GM12878 (cell line): ENCODE data around the gene RPL38. TPM values are rescaled to one million over a fixed set of nuclear protein-coding genes. Genes with fewer than 3 reads are reported as not detected.

ENCODE experiments used
- ATAC-seq: fragments of 200-7000 bp; cut with Tn5 transposase; 3 replicates; pipeline ENCODE4 v1.9.1; 2020; ENCODE audit warnings: mild to moderate bottlenecking, moderate library complexity
- BruUV-seq: library from RNA; stranded (reverse); fragments of 400-500 nt; replicated peaks from 2 replicates; lab custom pipeline; 2021; lab: Mats Ljungman, UMichigan
- CTCF ChIA-PET: fragments of 300-600 bp; sonication (Branson Sonifier 250); formaldehyde crosslinking; extraction: SDS; loops from one replicate; lab custom pipeline; 2021; ENCODE audit warnings: inconsistent platforms; lab: Yijun Ruan, JAX
- POLR2A ChIA-PET: fragments of 350-600 bp; formaldehyde crosslinking; extraction: SDS; loops from one replicate; lab custom pipeline; 2021; ENCODE audit warnings: inconsistent platforms; lab: Charles Lee
- RAD21 ChIA-PET: fragments of 300-600 bp; sonication (Branson Sonifier 250); formaldehyde crosslinking; loops from one replicate; lab custom pipeline; 2023; ENCODE audit warnings: antibody characterized with exemption; ENCODE audit not compliant: unreplicated experiment; lab: Charles Lee
- SMC1A ChIA-PET: fragments of 300-600 bp; sonication (Branson Sonifier 250); formaldehyde crosslinking; loops from one replicate; lab custom pipeline; 2023; ENCODE audit not compliant: unreplicated experiment, uncharacterized antibody; lab: Charles Lee
- DNase-seq: peaks from one replicate; pipeline ENCODE4 v3.0.0-alpha.2; 2011; ENCODE audit warnings: low read depth, low spot score
- FAIRE-seq: peaks from 3 replicates; lab custom pipeline; 2011; peaks lifted over from hg19 to GRCh38; lab: Jason Lieb, UNC
- H2AFZ ChIP-seq: 2 replicates; pipeline ENCODE4 v1.6.0; 2011; ENCODE audit warnings: low read depth, low read length, control low read depth; ENCODE audit not compliant: control insufficient read depth
- H3K27ac ChIP-seq: 2 replicates; pipeline ENCODE4 v1.5.1; 2011; ENCODE audit warnings: control low read depth; ENCODE audit not compliant: control insufficient read depth, insufficient read depth
- H3K27me3 ChIP-seq, 2 experiments: replicated peaks in 1 of 2; 2 replicates each; pipeline versions ENCODE4 v1.6.0 to v1.6.1; 2011; ENCODE audit warnings: low read length in 1 of 2; ENCODE audit not compliant: control insufficient read depth in 2 of 2, insufficient read depth in 2 of 2
- H3K36me3 ChIP-seq, 2 experiments: 2 replicates each; pipeline ENCODE4 v1.5.1; 2011; ENCODE audit warnings: low read length in 1 of 2; ENCODE audit not compliant: control insufficient read depth in 2 of 2, insufficient read depth in 2 of 2
- H3K4me1 ChIP-seq: 2 replicates; pipeline ENCODE4 v1.6.1; 2011; ENCODE audit warnings: mild to moderate bottlenecking, low read length, moderate library complexity, mixed read lengths; ENCODE audit not compliant: control insufficient read depth, insufficient read depth
- H3K4me2 ChIP-seq: 2 replicates; pipeline ENCODE4 v1.6.0; 2011; ENCODE audit warnings: control low read depth; ENCODE audit not compliant: control insufficient read depth, insufficient read depth
- H3K4me3 ChIP-seq: fragments of 200-600 bp; sonication (generic); 2 replicates; pipeline ENCODE4 v1.5.1; 2016
- H3K79me2 ChIP-seq: 2 replicates; pipeline ENCODE4 v1.6.0; 2011; ENCODE audit warnings: low read length; ENCODE audit not compliant: control insufficient read depth, insufficient read depth
- H3K9ac ChIP-seq: 2 replicates; pipeline ENCODE4 v1.8.0; 2011; ENCODE audit warnings: low read length, control low read depth, mixed read lengths; ENCODE audit not compliant: control insufficient read depth, insufficient read depth
- H3K9me3 ChIP-seq: replicated peaks from 3 replicates; pipeline ENCODE4 v1.5.1; 2011; ENCODE audit warnings: mild to moderate bottlenecking, low read length; ENCODE audit not compliant: control insufficient read depth, insufficient read depth
- H4K20me1 ChIP-seq: 2 replicates; pipeline ENCODE4 v1.6.0; 2011; ENCODE audit not compliant: control insufficient read depth, insufficient read depth
- CEBPB ChIP-seq, 2 experiments: fragments of 150-350 bp in 1 of 2; IDR thresholded peaks; 2 replicates each; pipeline ENCODE4 v1.6.1; 2012 to 2014; ENCODE audit warnings: low read depth in 2 of 2, low read length in 2 of 2, borderline replicate concordance in 1 of 2, inconsistent platforms in 1 of 2
- CEBPZ ChIP-seq: fragments of 150-350 bp; IDR thresholded peaks from 2 replicates; pipeline ENCODE4 v1.6.1; 2016; ENCODE audit warnings: low read depth, low read length
- HDGF ChIP-seq: fragments of 450-650 bp; IDR thresholded peaks from 2 replicates; pipeline ENCODE4 v1.6.1; 2016; ENCODE audit warnings: antibody characterized with exemption
- IRF3 ChIP-seq: fragments of 450-650 bp; IDR thresholded peaks from 2 replicates; pipeline ENCODE4 v1.6.1; 2014; ENCODE audit warnings: mild to moderate bottlenecking
- KAT2A ChIP-seq: conservative IDR thresholded peaks from 2 replicates; pipeline ENCODE4 v1.6.1; 2011; ENCODE audit warnings: low read depth, low read length; ENCODE audit not compliant: control insufficient read depth
- POLR2AphosphoS5 ChIP-seq: IDR thresholded peaks from 2 replicates; pipeline ENCODE4 v1.6.1; 2011; ENCODE audit warnings: mild to moderate bottlenecking, low read length, inconsistent platforms
- REST ChIP-seq: IDR thresholded peaks from 2 replicates; pipeline ENCODE4 v1.6.1; 2012; ENCODE audit warnings: mild to moderate bottlenecking, low read depth, low read length
- SKIL ChIP-seq: fragments of 450-650 bp; IDR thresholded peaks from 2 replicates; pipeline ENCODE4 v1.6.1; 2017; ENCODE audit warnings: mild to moderate bottlenecking, low read depth, inconsistent platforms; ENCODE audit not compliant: poor library complexity, severe bottlenecking
- ZNF687 ChIP-seq: fragments of 450-650 bp; IDR thresholded peaks from 2 replicates; pipeline ENCODE4 v1.6.1; 2017; ENCODE audit warnings: mild to moderate bottlenecking, moderate library complexity
- WGBS: methylation state at CpG from one replicate; pipeline ENCODE4 v1.1.6; 2016; ENCODE audit warnings: low lambda C conversion rate; ENCODE audit not compliant: insufficient replicate concordance, insufficient coverage; ENCODE audit errors: missing lambda C conversion rate; 5-methylcytosine and 5-hydroxymethylcytosine counted together
- in situ Hi-C: fragments of 300-500 bp; cut with MboI; formaldehyde crosslinking; loops from 9 replicates; pipeline ENCODE4 v1.14.3; 2018; ENCODE audit warnings: mixed read lengths
- intact Hi-C: fragments of 100-400 bp; cut with micrococcal nuclease; formaldehyde crosslinking; loops from one replicate; pipeline ENCODE4 v1.14.2; 2022; ENCODE audit not compliant: unreplicated experiment
- polyA plus RNA-seq, 11 experiments: library from polyadenylated mRNA; depleted of rRNA in 4 of 11; unstranded in 6 of 11; stranded (reverse) in 5 of 11; fragments of >200 nt; fragmentation: Nextera tagmentation in 4 of 11; fragmentation: Illumina TruSeq in 1 of 11; extraction: Ambion mirVana in 4 of 11; extraction: Trizol in 1 of 11; gene quantifications; 1 replicate in 1 of 11; 2 replicates in 10 of 11; pipeline versions ENCODE4 v1.2.1 to v1.2.3, GENCODE V29; 2011 to 2016; ENCODE audit warnings: inconsistent platforms in 2 of 11, missing spikeins in 2 of 11, low read depth in 1 of 11
- total RNA-seq, 4 experiments: library from RNA; depleted of rRNA in 3 of 4; stranded (reverse); fragments of >200 nt in 3 of 4; fragmentation: Illumina TruSeq in 1 of 4; extraction: Trizol in 1 of 4; gene quantifications; 2 replicates each; pipeline versions ENCODE4 v1.2.1 to v1.2.3, GENCODE V29; 2013 to 2021

The RPL38 gene
- total and polyA plus RNA-seq, 10 of the 15 experiments (the other 5 are each of a cell fraction or from before 2014, with no cell fraction given) = 1,318 to 4,938 (median 2,673) TPM

- no peak for DNase-seq
- Histone ChIP-seq H3K27ac (no peak overlapping the region), H3K9ac (no peak overlapping the region), H3K4me3 (no peak overlapping the region), H3K79me2 (no peaks in the 10 kb centered on the region), H3K36me3 (no peaks in the 10 kb centered on the region; a peak in 1 of 4 replicates), H3K27me3 (no peaks in the 10 kb centered on the region), H3K4me2 (no peak overlapping the region), H2AFZ (no peak overlapping the region), H3K4me1 (peaks cover 1% of the 10 kb centered on the region; the same call in 1 of the 2 replicates), H4K20me1 (no peaks in the 10 kb centered on the region), H3K9me3 (no peaks in the 10 kb centered on the region)
- ChIA-PET SMC1A (no interaction called here), POLR2A (no interaction called here), CTCF (no interaction called here), RAD21 (no interaction called here)
- intact Hi-C loops = no loop called here
- no TSS peak for BruUV-seq
- 35% methylated on average over 10 of the region's 10 CpGs for WGBS
- no peak for FAIRE-seq
- no peak for ATAC-seq
- in situ Hi-C loops = loop anchor here (10.0 kb wide), 1 partner anchor 64 kb away; no protein-coding TSS in a partner anchor
- TF ChIP-seq SKIL (no peak), IRF3 (no peak), REST (no peak), ZNF687 (no peak), KAT2A (no peak), CEBPB (IDR thresholded peaks at IDR 0.05; ENCODE audit: borderline replicate concordance in 1 of 2, low read depth in 2 of 2, low read length in 2 of 2) (no peak), CEBPZ (no peak), HDGF (no peak), POLR2AphosphoS5 (no peak)
Measured at GRCh38 chr17:74239172-74239571, 35.7 kb downstream of the RPL38 start.
